ENCODE measurements around the gene CORO1C. TPM values are rescaled to one million over a fixed set of nuclear protein-coding genes. Genes with fewer than 3 reads are reported as not detected.

CORO1C gene
- total RNA-seq, 1 experiment from 2014 or later: 138 TPM

DNA sequence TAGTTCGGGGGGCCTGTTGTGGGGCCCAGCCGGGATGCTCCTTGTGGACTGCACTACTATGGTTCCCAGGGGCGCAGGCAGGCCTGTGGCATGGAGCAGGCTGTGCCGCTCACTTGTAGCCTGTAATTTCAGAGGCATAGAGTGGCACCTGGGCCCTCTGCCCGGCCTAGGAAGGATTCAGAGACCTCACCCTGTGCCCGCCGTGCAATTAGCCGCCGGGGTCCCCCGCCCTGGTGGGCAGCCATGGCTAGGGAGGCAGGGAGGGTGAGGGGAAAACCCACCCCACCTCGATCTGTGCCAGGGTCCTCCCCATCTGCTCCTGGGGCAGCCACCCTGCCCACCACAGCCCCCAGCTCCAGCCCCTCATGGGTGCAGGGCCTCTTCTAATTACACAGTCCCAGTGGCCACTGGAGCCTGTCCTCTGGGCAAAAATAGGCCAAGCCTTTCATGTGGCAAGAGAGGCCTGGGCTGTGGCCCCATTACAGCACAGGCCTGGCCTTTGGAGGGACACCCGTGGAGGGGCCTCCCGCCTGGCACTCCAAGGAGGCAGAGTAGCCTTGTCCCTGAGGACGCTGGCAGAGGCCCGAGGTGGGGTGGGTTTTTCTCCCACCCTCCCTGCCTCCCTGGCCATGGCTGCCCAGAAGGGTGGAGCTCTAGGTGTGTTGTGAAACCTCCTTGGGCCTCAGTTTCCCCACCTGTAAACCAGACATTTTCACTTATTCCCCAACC, 128.2 kb downstream of the CORO1C start:
- Histone ChIP-seq H3K4me3 (replicated peaks in 1 of 2; ENCODE audit: low read depth in 1 of 2, low read length in 2 of 2) (no peak overlapping the region), H3K27ac (ENCODE audit: low read depth, low read length) (no peak overlapping the region), H3K4me1 (ENCODE audit: control insufficient read depth in 1 of 2, insufficient read depth in 2 of 2, low read length in 2 of 2) (peaks cover 0 to 7% of the 10 kb centered on the region in 2 experiments; a peak in 1 of 4 replicates), H3K9ac (ENCODE audit: low read length) (no peak overlapping the region), H3K4me2 (ENCODE audit: low read length) (no peak overlapping the region), H3K9me3 (ENCODE audit: control insufficient read depth in 1 of 2, insufficient read depth in 1 of 2, low read depth in 1 of 2, low read length in 2 of 2) (no peaks in the 10 kb centered on the region), H3K27me3 (ENCODE audit: insufficient read depth, low read length) (no peaks in the 10 kb centered on the region), H2AFZ (ENCODE audit: low read depth, low read length, poor library complexity, severe bottlenecking) (no peak overlapping the region), H4K20me1 (ENCODE audit: insufficient read depth) (no peaks in the 10 kb centered on the region), H3K36me3 (ENCODE audit: control insufficient read depth in 1 of 2, insufficient read depth in 2 of 2, low read length in 2 of 2) (no peaks in the 10 kb centered on the region), H3K9me2 (ENCODE audit: insufficient read depth) (no peaks in the 10 kb centered on the region), H3K79me2 (ENCODE audit: insufficient read depth, low read length) (no peaks in the 10 kb centered on the region)
- ChIA-PET CTCF (no interaction called here), POLR2A (no interaction called here), RAD21 (ENCODE audit: low non-redundant PET in 1 of 2, low total read pairs in 2 of 2, uncharacterized antibody in 2 of 2, unreplicated experiment in 2 of 2) (no interaction called here)
- ATAC-seq (no peak), DNase-seq (ENCODE audit: low read depth, low spot score) (no peak)
- intact Hi-C loops (cut with micrococcal nuclease): no loop called here
- BruUV-seq (replicated peaks): no TSS peak
- TF ChIP-seq POLR2A (IDR thresholded peaks at IDR 0.05; ENCODE audit: borderline replicate concordance, extremely low read depth, insufficient read depth, insufficient read length) (no peak), SRF (IDR thresholded peaks at IDR 0.05; ENCODE audit: low read depth) (no peak)
- TF ChIP-seq, protein P1, sequence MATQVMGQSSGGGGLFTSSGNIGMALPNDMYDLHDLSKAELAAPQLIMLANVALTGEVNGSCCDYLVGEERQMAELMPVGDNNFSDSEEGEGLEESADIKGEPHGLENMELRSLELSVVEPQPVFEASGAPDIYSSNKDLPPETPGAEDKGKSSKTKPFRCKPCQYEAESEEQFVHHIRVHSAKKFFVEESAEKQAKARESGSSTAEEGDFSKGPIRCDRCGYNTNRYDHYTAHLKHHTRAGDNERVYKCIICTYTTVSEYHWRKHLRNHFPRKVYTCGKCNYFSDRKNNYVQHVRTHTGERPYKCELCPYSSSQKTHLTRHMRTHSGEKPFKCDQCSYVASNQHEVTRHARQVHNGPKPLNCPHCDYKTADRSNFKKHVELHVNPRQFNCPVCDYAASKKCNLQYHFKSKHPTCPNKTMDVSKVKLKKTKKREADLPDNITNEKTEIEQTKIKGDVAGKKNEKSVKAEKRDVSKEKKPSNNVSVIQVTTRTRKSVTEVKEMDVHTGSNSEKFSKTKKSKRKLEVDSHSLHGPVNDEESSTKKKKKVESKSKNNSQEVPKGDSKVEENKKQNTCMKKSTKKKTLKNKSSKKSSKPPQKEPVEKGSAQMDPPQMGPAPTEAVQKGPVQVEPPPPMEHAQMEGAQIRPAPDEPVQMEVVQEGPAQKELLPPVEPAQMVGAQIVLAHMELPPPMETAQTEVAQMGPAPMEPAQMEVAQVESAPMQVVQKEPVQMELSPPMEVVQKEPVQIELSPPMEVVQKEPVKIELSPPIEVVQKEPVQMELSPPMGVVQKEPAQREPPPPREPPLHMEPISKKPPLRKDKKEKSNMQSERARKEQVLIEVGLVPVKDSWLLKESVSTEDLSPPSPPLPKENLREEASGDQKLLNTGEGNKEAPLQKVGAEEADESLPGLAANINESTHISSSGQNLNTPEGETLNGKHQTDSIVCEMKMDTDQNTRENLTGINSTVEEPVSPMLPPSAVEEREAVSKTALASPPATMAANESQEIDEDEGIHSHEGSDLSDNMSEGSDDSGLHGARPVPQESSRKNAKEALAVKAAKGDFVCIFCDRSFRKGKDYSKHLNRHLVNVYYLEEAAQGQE (IDR thresholded peaks at IDR 0.05; ENCODE audit: low read depth): no peak

DNA sequence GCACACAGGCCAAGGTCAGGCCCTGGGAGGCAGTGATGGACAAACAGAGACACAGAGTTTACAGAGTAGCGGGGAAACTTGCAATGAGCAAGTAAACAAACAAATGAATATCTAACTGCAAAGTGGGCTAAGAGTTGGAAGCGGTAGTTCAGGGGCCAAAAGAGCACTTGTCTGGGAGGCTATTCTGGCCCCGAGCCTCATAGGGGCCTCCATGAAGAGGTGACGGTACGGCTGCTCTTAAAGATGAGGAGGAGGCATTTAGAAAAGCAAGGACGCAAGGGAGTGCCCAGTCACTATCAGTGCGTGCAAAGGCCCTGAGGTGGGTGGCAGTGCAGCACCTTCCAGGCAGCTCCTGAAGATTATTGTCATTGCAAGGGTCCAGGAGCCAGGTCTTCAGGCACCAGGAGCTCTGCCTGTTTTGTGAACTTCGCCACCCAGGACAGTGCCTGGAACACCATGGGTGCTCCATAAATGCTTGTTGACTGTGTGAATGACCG, 129.1 kb downstream of the CORO1C start:
- Histone ChIP-seq H3K9ac (ENCODE audit: low read length) (no peak overlapping the region), H3K4me3 (replicated peaks in 1 of 2; ENCODE audit: low read depth in 1 of 2, low read length in 2 of 2) (no peak overlapping the region), H2AFZ (ENCODE audit: low read depth, low read length, poor library complexity, severe bottlenecking) (no peak overlapping the region), H3K79me2 (ENCODE audit: insufficient read depth, low read length) (no peaks in the 10 kb centered on the region), H3K9me2 (ENCODE audit: insufficient read depth) (no peaks in the 10 kb centered on the region), H3K36me3 (ENCODE audit: control insufficient read depth in 1 of 2, insufficient read depth in 2 of 2, low read length in 2 of 2) (no peaks in the 10 kb centered on the region), H3K4me1 (ENCODE audit: control insufficient read depth in 1 of 2, insufficient read depth in 2 of 2, low read length in 2 of 2) (peaks cover 0 to 7% of the 10 kb centered on the region in 2 experiments; a peak in 2 of 4 replicates), H3K9me3 (ENCODE audit: control insufficient read depth in 1 of 2, insufficient read depth in 1 of 2, low read depth in 1 of 2, low read length in 2 of 2) (no peaks in the 10 kb centered on the region), H3K4me2 (ENCODE audit: low read length) (no peak overlapping the region), H4K20me1 (ENCODE audit: insufficient read depth) (no peaks in the 10 kb centered on the region), H3K27ac (ENCODE audit: low read depth, low read length) (no peak overlapping the region), H3K27me3 (ENCODE audit: insufficient read depth, low read length) (no peaks in the 10 kb centered on the region)
- intact Hi-C loops (cut with micrococcal nuclease): no loop called here
- no peak for ATAC-seq
- no TSS peak for BruUV-seq (replicated peaks)
- ChIA-PET POLR2A (no interaction called here), CTCF (no interaction called here), RAD21 (ENCODE audit: low non-redundant PET in 1 of 2, low total read pairs in 2 of 2, uncharacterized antibody in 2 of 2, unreplicated experiment in 2 of 2) (no interaction called here)
- DNase-seq (ENCODE audit: low read depth, low spot score): no peak
- TF ChIP-seq SRF (IDR thresholded peaks at IDR 0.05; ENCODE audit: low read depth): no peak
- TF ChIP-seq TCF7L2 (IDR thresholded peaks at IDR 0.05; ENCODE audit: borderline replicate concordance, extremely low read depth, insufficient read depth, insufficient read length): no peak
- TF ChIP-seq ELF1 (IDR thresholded peaks at IDR 0.05; ENCODE audit: borderline replicate concordance, low read depth): no peak

All from HCT116 (cell line).